ENCODE data around the gene C9orf57.
A peak's percentile ranks its signal among the peaks of the same experiment; 100 is the strongest.

Gene C9orf57

GRCh38 chr9:72052122-72052521, 8.3 kb downstream of the C9orf57 start:
- TF ChIP-seq CTCF (IDR thresholded peaks at IDR 0.05; ENCODE audit: low read depth, low read length) = no peak
- H3K4me3 ChIP-seq (replicated peaks in 1 of 2; ENCODE audit: low read depth in 2 of 2, low read length in 2 of 2) = no peak overlapping the region
- no peak for DNase-seq (ENCODE audit: low read depth in 2 of 2)

DNA sequence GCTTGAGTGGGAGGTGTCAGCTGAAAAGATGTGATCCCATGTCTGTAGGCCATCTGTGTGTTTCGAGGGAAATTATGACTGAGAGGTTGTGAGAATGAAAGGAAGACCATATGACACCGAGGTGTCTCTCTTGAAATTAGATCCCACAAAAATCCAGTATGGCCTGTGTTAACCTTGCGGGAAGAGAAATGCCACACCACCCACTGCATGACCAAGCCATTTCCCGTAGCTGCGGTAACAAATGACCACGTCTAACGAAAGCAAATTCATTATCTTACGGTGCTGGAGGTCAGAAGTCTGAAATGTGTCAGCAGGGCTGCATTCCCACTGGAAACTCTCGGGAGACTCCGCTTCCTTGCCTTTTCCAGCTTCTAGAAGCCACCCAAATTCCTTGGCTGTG, 11.6 kb downstream of the C9orf57 start:
- no peak for TF ChIP-seq CTCF (IDR thresholded peaks at IDR 0.05; ENCODE audit: low read depth, low read length)
- no peak overlapping the region for H3K4me3 ChIP-seq (replicated peaks in 1 of 2; ENCODE audit: low read depth in 2 of 2, low read length in 2 of 2)
- DNase-seq (ENCODE audit: low read depth in 2 of 2) = peak in 1 of 2 donors; percentile 31

DNA sequence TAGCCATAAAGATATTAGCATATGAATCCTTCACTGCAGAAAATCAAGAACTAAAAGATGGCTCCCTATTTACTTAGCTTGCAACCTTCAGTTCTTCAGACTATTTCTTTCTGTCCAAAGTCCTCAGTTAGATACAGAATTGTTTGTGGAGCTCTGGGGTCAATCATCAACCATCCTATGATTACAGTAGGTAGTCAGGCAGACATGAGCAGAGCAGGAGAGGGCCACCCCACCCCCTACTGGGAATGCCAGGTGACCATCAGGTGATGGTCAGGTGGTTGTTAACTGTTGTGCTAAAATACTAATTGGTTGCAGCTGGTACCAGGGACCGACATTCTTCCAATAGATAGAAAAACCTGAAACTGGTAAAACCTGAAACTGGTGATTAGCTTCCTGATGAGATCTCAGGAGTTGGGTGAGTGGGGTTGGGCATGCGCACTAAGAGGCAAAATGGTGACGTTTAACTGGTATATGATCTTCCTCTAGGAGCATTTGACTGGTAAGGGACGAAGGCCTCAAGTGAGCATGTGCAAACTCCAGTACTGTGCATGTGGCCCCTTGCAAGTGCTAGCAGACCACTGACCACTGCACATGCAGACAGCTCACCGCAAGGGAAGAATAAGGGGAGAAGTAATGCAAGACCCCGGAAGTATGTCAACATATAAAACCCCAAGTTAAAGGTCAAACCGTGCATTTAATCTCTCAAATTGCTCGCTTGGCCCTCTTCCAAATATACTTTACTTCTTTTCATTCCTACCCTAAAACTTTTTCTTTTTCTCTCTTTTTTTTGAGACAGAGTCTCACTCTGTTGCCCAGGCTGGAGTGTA, 13.6 kb downstream of the C9orf57 start:
- H3K4me3 ChIP-seq (replicated peaks in 1 of 2; ENCODE audit: low read depth in 2 of 2, low read length in 2 of 2) = no peak overlapping the region
- TF ChIP-seq CTCF (IDR thresholded peaks at IDR 0.05; ENCODE audit: low read depth, low read length) = no peak
- DNase-seq (ENCODE audit: low read depth in 2 of 2) = no peak

DNA sequence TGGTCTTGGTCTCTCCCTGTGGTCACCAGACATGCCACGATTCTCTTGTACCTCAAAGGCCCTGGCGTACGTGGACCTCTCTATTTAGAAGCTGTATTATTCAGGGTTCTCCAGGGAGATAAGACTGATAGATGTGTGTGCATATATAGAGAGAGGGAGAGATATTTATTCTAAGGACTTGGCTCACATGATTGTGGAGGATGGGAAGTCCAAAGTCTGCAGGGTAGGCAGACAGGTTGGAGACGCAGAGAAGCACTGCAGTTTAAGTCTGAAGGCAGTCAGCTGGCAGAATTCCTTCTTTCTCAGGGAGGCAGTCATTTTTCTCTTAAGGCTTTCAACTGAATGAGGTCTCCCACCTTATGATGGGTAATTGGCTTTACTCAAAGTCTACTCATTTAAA, 16.3 kb downstream of the C9orf57 start:
- no peak overlapping the region for H3K4me3 ChIP-seq (replicated peaks in 1 of 2; ENCODE audit: low read depth in 2 of 2, low read length in 2 of 2)
- no peak for TF ChIP-seq CTCF (IDR thresholded peaks at IDR 0.05; ENCODE audit: low read depth, low read length)
- DNase-seq (ENCODE audit: low read depth in 2 of 2) = no peak

- no peak for TF ChIP-seq CTCF (IDR thresholded peaks at IDR 0.05; ENCODE audit: low read depth, low read length)
- no peak overlapping the region for H3K4me3 ChIP-seq (replicated peaks in 1 of 2; ENCODE audit: low read depth in 2 of 2, low read length in 2 of 2)
- no peak for DNase-seq (ENCODE audit: low read depth in 2 of 2)
These were observed 16.8 kb downstream of the C9orf57 start for GRCh38 chr9:72043576-72043975.

DNA sequence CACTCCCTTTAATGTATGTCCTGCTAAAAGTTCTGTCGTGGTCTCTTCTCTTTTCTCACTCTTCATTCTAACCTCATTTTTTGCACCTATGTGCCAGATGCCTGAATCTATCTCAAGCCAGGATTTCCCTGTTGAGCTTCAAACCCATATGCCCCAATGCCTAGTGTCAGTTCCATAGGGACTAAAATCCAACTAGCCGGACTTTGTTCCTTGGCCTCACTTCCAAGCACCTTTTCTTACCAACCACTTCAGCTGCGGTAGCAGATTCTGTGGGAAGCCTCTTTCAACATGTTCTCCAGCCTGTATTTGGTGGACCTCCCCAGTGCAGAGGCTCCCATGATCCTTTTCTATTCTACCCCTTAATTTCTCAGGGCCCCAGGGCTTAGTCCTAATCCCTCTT, 17.5 kb downstream of the C9orf57 start:
- no peak for TF ChIP-seq CTCF (IDR thresholded peaks at IDR 0.05; ENCODE audit: low read depth, low read length)
- no peak for DNase-seq (ENCODE audit: low read depth in 2 of 2)
- H3K4me3 ChIP-seq (replicated peaks in 1 of 2; ENCODE audit: low read depth in 2 of 2, low read length in 2 of 2) = no peak overlapping the region

DNA sequence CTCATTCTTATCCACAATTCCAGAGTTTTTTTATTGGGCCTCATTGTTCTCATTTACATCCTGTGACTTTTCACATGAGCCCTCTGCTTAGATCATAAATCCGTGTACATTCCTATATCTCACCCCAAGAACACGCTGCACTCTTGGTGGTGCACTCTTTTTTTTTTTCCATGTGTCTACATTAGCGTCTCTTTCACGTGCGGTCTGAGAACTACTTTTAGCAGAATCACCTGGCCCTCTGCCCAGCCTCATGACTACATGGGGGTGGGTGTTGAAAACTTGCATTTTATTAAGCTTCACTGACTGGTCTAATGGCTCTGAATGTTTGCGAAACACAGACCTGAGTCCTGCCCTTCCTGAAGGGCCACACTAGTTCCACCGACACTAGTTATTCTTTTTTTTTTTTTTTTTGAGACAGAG, 18.6 kb downstream of the C9orf57 start:
- no peak overlapping the region for H3K4me3 ChIP-seq (replicated peaks in 1 of 2; ENCODE audit: low read depth in 2 of 2, low read length in 2 of 2)
- TF ChIP-seq CTCF (IDR thresholded peaks at IDR 0.05; ENCODE audit: low read depth, low read length) = no peak
- DNase-seq (ENCODE audit: low read depth in 2 of 2) = peak; percentile 75 to 90

All from cardiac fibroblast (primary cell).